Keratinocyte (primary cell): ENCODE measurements around the gene PGM1. TPM values are rescaled to one million over a fixed set of nuclear protein-coding genes. Genes with fewer than 3 reads are reported as not detected.

Experiments
- DNase-seq: peaks from one replicate; pipeline ENCODE4 v3.0.0-alpha.2; 2011; ENCODE audit warnings: low read depth, missing footprints, low spot score
- FAIRE-seq: peaks from 2 replicates; lab custom pipeline; 2011; peaks lifted over from hg19 to GRCh38; lab: Jason Lieb, UNC
- H2AFZ ChIP-seq: 2 replicates; pipeline ENCODE4 v1.6.0; 2012; ENCODE audit warnings: low read length, control low read depth, inconsistent platforms; ENCODE audit not compliant: control insufficient read depth
- H3K27ac ChIP-seq: 2 replicates; pipeline ENCODE4 v1.5.1; 2011; ENCODE audit warnings: low read length; ENCODE audit not compliant: control insufficient read depth, insufficient read depth
- H3K27me3 ChIP-seq: 3 replicates; pipeline ENCODE4 v1.6.0; 2011; ENCODE audit warnings: low read length; ENCODE audit not compliant: control insufficient read depth, insufficient read depth; ENCODE audit errors: extremely low read depth
- H3K36me3 ChIP-seq, 2 experiments: 2 replicates in 1 of 2; 3 replicates in 1 of 2; pipeline ENCODE4 v1.5.1; 2011; ENCODE audit warnings: low read length in 2 of 2, mild to moderate bottlenecking in 1 of 2; ENCODE audit not compliant: control insufficient read depth in 2 of 2, insufficient read depth in 2 of 2; ENCODE audit errors: extremely low read depth in 1 of 2
- H3K4me1 ChIP-seq: 3 replicates; pipeline ENCODE4 v1.5.1; 2011; ENCODE audit warnings: low read length; ENCODE audit not compliant: control insufficient read depth, insufficient read depth; ENCODE audit errors: extremely low read depth
- H3K4me2 ChIP-seq: 3 replicates; pipeline ENCODE4 v1.6.0; 2011; ENCODE audit warnings: low read depth, low read length; ENCODE audit not compliant: control insufficient read depth, insufficient read depth; ENCODE audit errors: extremely low read depth
- H3K4me3 ChIP-seq, 3 experiments: fragments of 200-600 bp in 1 of 3; sonication (generic) in 1 of 3; 2 replicates in 2 of 3; 3 replicates in 1 of 3; pipeline ENCODE4 v1.5.1; 2011 to 2016; ENCODE audit warnings: low read length in 3 of 3, mild to moderate bottlenecking in 3 of 3, control low read depth in 2 of 3, inconsistent platforms in 1 of 3, low read depth in 1 of 3, mixed read lengths in 1 of 3, mixed run types in 1 of 3, moderate library complexity in 1 of 3; ENCODE audit not compliant: control insufficient read depth in 2 of 3, insufficient read depth in 2 of 3; ENCODE audit errors: extremely low read depth in 1 of 3
- H3K79me2 ChIP-seq: 2 replicates; pipeline ENCODE4 v1.6.0; 2012; ENCODE audit warnings: low read length; ENCODE audit not compliant: control insufficient read depth, insufficient read depth
- H3K9ac ChIP-seq: 3 replicates; pipeline ENCODE4 v1.6.0; 2011; ENCODE audit warnings: low read length; ENCODE audit not compliant: control insufficient read depth, insufficient read depth; ENCODE audit errors: extremely low read depth
- H3K9me1 ChIP-seq: 3 replicates; pipeline ENCODE4 v1.6.0; 2011; ENCODE audit warnings: low read length; ENCODE audit not compliant: control insufficient read depth, insufficient read depth; ENCODE audit errors: extremely low read depth
- H3K9me3 ChIP-seq: 2 replicates; pipeline ENCODE4 v1.5.1; 2012; ENCODE audit warnings: low read depth, low read length; ENCODE audit not compliant: control insufficient read depth
- H4K20me1 ChIP-seq: 3 replicates; pipeline ENCODE4 v1.6.0; 2011; ENCODE audit warnings: low read length; ENCODE audit not compliant: control insufficient read depth, insufficient read depth; ENCODE audit errors: extremely low read depth
- CTCF ChIP-seq, 3 experiments: IDR thresholded peaks in 1 of 3; conservative IDR thresholded peaks in 1 of 3; optimal IDR thresholded peaks in 1 of 3; 2 replicates in 2 of 3; 3 replicates in 1 of 3; pipeline versions ENCODE3 to v1.5.1; 2011; ENCODE audit warnings: low read length in 3 of 3, mild to moderate bottlenecking in 3 of 3, moderate library complexity in 2 of 3, control low read depth in 1 of 3, inconsistent platforms in 1 of 3; ENCODE audit not compliant: insufficient read depth in 2 of 3; ENCODE audit errors: extremely low read depth in 1 of 3
- EZH2 ChIP-seq: IDR thresholded peaks from one replicate; pipeline ENCODE4 v1.6.1; 2012; ENCODE audit warnings: inconsistent platforms, mild to moderate bottlenecking, low read length, moderate library complexity
- dilution Hi-C: fragments of 300-500 bp; cut with MboI; formaldehyde crosslinking; loops from one replicate; pipeline ENCODE4 v1.7.0; 2020; ENCODE audit warnings: low sequenced_read_pairs; ENCODE audit not compliant: extremely low pct_ligation_motif_present
- polyA plus RNA-seq, 5 experiments: library from polyadenylated mRNA; depleted of rRNA in 3 of 5; stranded (reverse) in 3 of 5; stranded (forward) in 1 of 5; unstranded in 1 of 5; fragments of >200 nt; gene quantifications; 1 replicate in 1 of 5; 2 replicates in 3 of 5; 3 replicates in 1 of 5; pipeline versions ENCODE4 v1.2.1 to v1.2.3, GENCODE V29; 2011 to 2012; ENCODE audit warnings: missing spikeins in 2 of 5, low read depth in 1 of 5, low replicate concordance in 1 of 5

The PGM1 gene
- polyA plus RNA-seq, 1 donor (not counting 4 experiments of a cell fraction or from before 2014, with no cell fraction given), result 38.9 TPM

- Histone ChIP-seq H3K27ac (peak overlapping the region; percentile 100), H3K79me2 (no peaks in the 10 kb centered on the region), H3K4me3 (peak overlapping the region in 2 of 3 experiments; percentile 43 to 47), H3K4me1 (peaks cover 38% of the 10 kb centered on the region), H3K9me3 (peaks cover 4% of the 10 kb centered on the region), H3K9me1 (no peaks in the 10 kb centered on the region), H3K27me3 (no peaks in the 10 kb centered on the region), H3K9ac (peak overlapping the region; percentile 87), H2AFZ (peak overlapping the region; percentile 88), H4K20me1 (no peaks in the 10 kb centered on the region), H3K4me2 (peak overlapping the region; percentile 77), H3K36me3 (peaks cover 3 to 5% of the 10 kb centered on the region in 2 experiments)
- peak; percentile 90 for FAIRE-seq
- no peak for DNase-seq
- dilution Hi-C loops, result no loop called here
- no peak for TF ChIP-seq CTCF (optimal IDR thresholded peaks at IDR 0.05 in 1 of 3, IDR thresholded peaks at IDR 0.05 in 1 of 3, conservative IDR thresholded peaks at IDR 0.05 in 1 of 3; ENCODE audit: extremely low read depth in 1 of 3, insufficient read depth in 2 of 3, low read length in 3 of 3)
- TF ChIP-seq EZH2, result no peak
Observed at GRCh38 chr1:63662056-63662836, 69.0 kb downstream of the PGM1 start.

GRCh38 chr1:63662841-63663240 lies 69.6 kb downstream of the PGM1 start:
- H3K36me3 ChIP-seq, result peaks cover 1 to 3% of the 10 kb centered on the region in 2 experiments
- no peaks in the 10 kb centered on the region for H3K9me1 ChIP-seq
- peak; percentile 90 for DNase-seq
- H3K9ac ChIP-seq, result peak overlapping the region; percentile 87
- peaks cover 38% of the 10 kb centered on the region for H3K4me1 ChIP-seq
- peak overlapping the region; percentile 41 for H2AFZ ChIP-seq
- H3K27ac ChIP-seq, result peak overlapping the region; percentile 100
- no peaks in the 10 kb centered on the region for H4K20me1 ChIP-seq
- peak overlapping the region in 2 of 3 experiments; percentile 28 to 40 for H3K4me3 ChIP-seq
- peaks cover 4% of the 10 kb centered on the region for H3K9me3 ChIP-seq
- H3K79me2 ChIP-seq, result no peaks in the 10 kb centered on the region
- TF ChIP-seq EZH2, result no peak
- no peak for TF ChIP-seq CTCF (optimal IDR thresholded peaks at IDR 0.05 in 1 of 3, IDR thresholded peaks at IDR 0.05 in 1 of 3, conservative IDR thresholded peaks at IDR 0.05 in 1 of 3; ENCODE audit: extremely low read depth in 1 of 3, insufficient read depth in 2 of 3, low read length in 3 of 3)
- H3K4me2 ChIP-seq, result peak overlapping the region; percentile 77
- peak; percentile 100 for FAIRE-seq
- dilution Hi-C loops, result no loop called here
- no peaks in the 10 kb centered on the region for H3K27me3 ChIP-seq
